HFFc6 (cell line): ENCODE results near the gene ZKSCAN3. TPM values are rescaled to one million over a fixed set of nuclear protein-coding genes. Genes with fewer than 3 reads are reported as not detected.
"Not testable (repeated sequence)": the region's sequence is repeated elsewhere in the genome, so short reads cannot be mapped to it uniquely, and the experiment has no call there.

Source experiments
- DNase-seq: peaks from one replicate; pipeline ENCODE4 v3.0.0-alpha.2; 2018
- H3K27ac Mint-ChIP-seq: 2 replicates; pipeline ENCODE4 v1.8.0; 2020; ENCODE audit warnings: mild to moderate bottlenecking, mixed read lengths
- H3K27me3 Mint-ChIP-seq: 2 replicates; pipeline ENCODE4 v1.8.0; 2021; ENCODE audit warnings: mild to moderate bottlenecking, moderate library complexity, mixed read lengths; ENCODE audit not compliant: insufficient read depth
- H3K36me3 Mint-ChIP-seq: 2 replicates; pipeline ENCODE4 v1.8.0; 2021; ENCODE audit warnings: low read depth, mixed read lengths
- H3K4me1 Mint-ChIP-seq: 2 replicates; pipeline ENCODE4 v1.8.0; 2020; ENCODE audit warnings: low read depth, mixed read lengths
- H3K4me3 Mint-ChIP-seq: 2 replicates; pipeline ENCODE4 v1.8.0; 2020; ENCODE audit warnings: mild to moderate bottlenecking, moderate library complexity, mixed read lengths
- H3K9me3 Mint-ChIP-seq: 2 replicates; pipeline ENCODE4 v1.8.0; 2020; ENCODE audit warnings: mild to moderate bottlenecking, mixed read lengths
- CTCF ChIP-seq: fragments of 200-600 bp; sonication (generic); IDR thresholded peaks from 2 replicates; pipeline ENCODE4 v1.5.0; 2021; ENCODE audit warnings: antibody characterized with exemption, mild to moderate bottlenecking
- total RNA-seq, 6 experiments: library from RNA; stranded (reverse); fragmentation: NEBNext Ultra II Directional; extraction: Animal tissue kit (Norgen Biotek cat#: 25700); gene quantifications; 2 replicates in 1 of 6; 3 replicates in 5 of 6; pipeline ENCODE4 v1.2.3, GENCODE V29; 2021

ZKSCAN3 gene
- total RNA-seq, 6 experiments from 2014 or later: 2.8 to 4.2 (median 3.6) TPM

GRCh38 chr6:28399350-28400121 is 49.8 kb downstream of the ZKSCAN3 start, which contains the start of gene ZSCAN12:
TSS of gene ZSCAN12 (minus strand) at chr6:28399747. CDS start at chr6:28398405, 1,342 bp downstream.
- H3K4me3 Mint-ChIP-seq: peak within 1 kb of the TSS; percentile 98
- H3K9me3 Mint-ChIP-seq: no peaks in the 10 kb centered on the region
- no peaks in the 10 kb centered on the region; the same call in 1 of the 2 replicates for H3K27me3 Mint-ChIP-seq
- H3K27ac Mint-ChIP-seq: peak within 1 kb of the TSS; percentile 95
- H3K4me1 Mint-ChIP-seq: peaks cover 36% of the 10 kb centered on the region
- DNase-seq: peak; percentile 72
- peak; percentile 71 for TF ChIP-seq CTCF
- peaks cover 12% of the 10 kb centered on the region for H3K36me3 Mint-ChIP-seq

GRCh38 chr6:28400122-28400451 is 50.3 kb downstream of the ZKSCAN3 start:
- Mint-ChIP-seq H3K9me3 (no peaks in the 10 kb centered on the region), H3K36me3 (peaks cover 12% of the 10 kb centered on the region), H3K4me3 (peak overlapping the region; percentile 98), H3K4me1 (peaks cover 36% of the 10 kb centered on the region), H3K27ac (peak overlapping the region; percentile 95), H3K27me3 (no peaks in the 10 kb centered on the region; the same call in 1 of the 2 replicates)
- TF ChIP-seq CTCF: no peak
- no peak for DNase-seq

GRCh38 chr6:28401172-28401571 is 51.4 kb downstream of the ZKSCAN3 start:
- peaks cover 36% of the 10 kb centered on the region for H3K4me1 Mint-ChIP-seq
- H3K9me3 Mint-ChIP-seq: no peaks in the 10 kb centered on the region
- peaks cover 12% of the 10 kb centered on the region for H3K36me3 Mint-ChIP-seq
- H3K4me3 Mint-ChIP-seq: peak overlapping the region; percentile 55
- DNase-seq: no peak
- no peak overlapping the region for H3K27ac Mint-ChIP-seq
- no peaks in the 10 kb centered on the region; the same call in none of the 2 replicates for H3K27me3 Mint-ChIP-seq
- TF ChIP-seq CTCF: no peak

- no peak for TF ChIP-seq CTCF
Measured at GRCh38 chr6:28402197-28402596, 52.5 kb downstream of the ZKSCAN3 start.

GRCh38 chr6:28403923-28404322 is 54.2 kb downstream of the ZKSCAN3 start:
- H3K4me3 Mint-ChIP-seq, DNase-seq, H3K9me3 Mint-ChIP-seq, H3K27me3 Mint-ChIP-seq, H3K27ac Mint-ChIP-seq, H3K36me3 Mint-ChIP-seq: not testable (repeated sequence)
- H3K4me1 Mint-ChIP-seq: peaks cover 15% of the 10 kb centered on the region

More at GRCh38 chr6:28402197-28402596, 52.5 kb downstream of the ZKSCAN3 start:
- no peak overlapping the region for H3K4me3 Mint-ChIP-seq
- no peak overlapping the region for H3K27ac Mint-ChIP-seq
- peaks cover 12% of the 10 kb centered on the region for H3K36me3 Mint-ChIP-seq
- H3K9me3 Mint-ChIP-seq: no peaks in the 10 kb centered on the region
- H3K27me3 Mint-ChIP-seq: no peaks in the 10 kb centered on the region; the same call in none of the 2 replicates
- no peak for DNase-seq
- H3K4me1 Mint-ChIP-seq: peaks cover 28% of the 10 kb centered on the region

- Mint-ChIP-seq H3K4me3 (no peak overlapping the region), H3K36me3 (no peaks in the 10 kb centered on the region), H3K27me3 (no peaks in the 10 kb centered on the region; the same call in none of the 2 replicates), H3K4me1 (no peaks in the 10 kb centered on the region), H3K27ac (no peak overlapping the region), H3K9me3 (no peaks in the 10 kb centered on the region)
- no peak for DNase-seq
- TF ChIP-seq CTCF: no peak
Measured at GRCh38 chr6:28407401-28407800, 57.7 kb downstream of the ZKSCAN3 start.
